SJSA1 (cell line): ENCODE results near the gene ZBED3. TPM values are rescaled to one million over a fixed set of nuclear protein-coding genes. Genes with fewer than 3 reads are reported as not detected.
"Not testable (repeated sequence)": the region's sequence is repeated elsewhere in the genome, so short reads cannot be mapped to it uniquely, and the experiment has no call there.

Experiments
- DNase-seq, 2 experiments: peaks; one replicate each; pipeline ENCODE4 v3.0.0-alpha.2; 2015 to 2020; ENCODE audit warnings: low spot score in 2 of 2, low read depth in 1 of 2
- H3K27ac ChIP-seq: fragments of 250-450 bp; sonication (Bioruptor Pico); 2 replicates; pipeline ENCODE4 v1.5.1; 2020; ENCODE audit warnings: mild to moderate bottlenecking, moderate library complexity
- H3K27me3 ChIP-seq: fragments of 250-450 bp; sonication (Bioruptor Pico); replicated peaks from 2 replicates; pipeline ENCODE4 v1.5.1; 2020; ENCODE audit warnings: mild to moderate bottlenecking, moderate library complexity
- H3K36me3 ChIP-seq: fragments of 250-450 bp; sonication (Bioruptor Pico); 2 replicates; pipeline ENCODE4 v1.5.1; 2020; ENCODE audit warnings: mild to moderate bottlenecking
- H3K4me1 ChIP-seq: fragments of 250-450 bp; sonication (Bioruptor Pico); replicated peaks from 2 replicates; pipeline ENCODE4 v1.6.1; 2021; ENCODE audit warnings: mild to moderate bottlenecking
- H3K4me3 ChIP-seq: fragments of 250-450 bp; sonication (Bioruptor Pico); 2 replicates; pipeline ENCODE4 v1.5.1; 2020; ENCODE audit warnings: mild to moderate bottlenecking
- H3K9me3 ChIP-seq: fragments of 250-450 bp; sonication (Bioruptor Pico); replicated peaks from 2 replicates; pipeline ENCODE4 v1.5.1; 2020; ENCODE audit warnings: mild to moderate bottlenecking
- total RNA-seq: library from RNA; depleted of rRNA; stranded (reverse); fragments of >200 nt; shearing (Covaris generic); gene quantifications from 2 replicates; pipeline ENCODE4 v1.2.3, GENCODE V29; 2014; rRNA removed

ZBED3 gene
- 0.09 and 0.29 TPM in 2 replicates for total RNA-seq

- no peaks in the 10 kb centered on the region for H3K27me3 ChIP-seq
- peak within 1 kb of the TSS; percentile 60 for H3K4me3 ChIP-seq
- no peaks in the 10 kb centered on the region for H3K9me3 ChIP-seq
- peaks cover 7% of the 10 kb centered on the region for H3K4me1 ChIP-seq
- peak; percentile 66 to 79 for DNase-seq
- H3K36me3 ChIP-seq: no peaks in the 10 kb centered on the region; the same call in 1 of the 2 replicates
- peak within 1 kb of the TSS; percentile 62 for H3K27ac ChIP-seq
These were observed at the start of gene ZBED3 for GRCh38 chr5:77086689-77087483. TSS of gene ZBED3 (minus strand) at chr5:77087285. CDS start at chr5:77077878, 9,407 bp downstream.

- Histone ChIP-seq H3K9me3 (no peaks in the 10 kb centered on the region), H3K27ac (no peak overlapping the region), H3K4me1 (peaks cover 8% of the 10 kb centered on the region), H3K4me3 (no peak overlapping the region), H3K27me3 (no peaks in the 10 kb centered on the region; the same call in 1 of the 2 replicates), H3K36me3 (no peaks in the 10 kb centered on the region)
- peak; percentile 61 to 86 for DNase-seq
These were observed 46.1 kb upstream of the ZBED3 start for GRCh38 chr5:77133061-77133758.

- peaks cover 8% of the 10 kb centered on the region for H3K4me1 ChIP-seq
- no peak overlapping the region for H3K27ac ChIP-seq
- H3K9me3 ChIP-seq: no peaks in the 10 kb centered on the region
- no peak for DNase-seq
- no peaks in the 10 kb centered on the region; the same call in 1 of the 2 replicates for H3K27me3 ChIP-seq
- no peaks in the 10 kb centered on the region for H3K36me3 ChIP-seq
- no peak overlapping the region for H3K4me3 ChIP-seq
These were observed 44.3 kb upstream of the ZBED3 start for GRCh38 chr5:77131361-77131760.

GRCh38 chr5:77129391-77129990 is 42.4 kb upstream of the ZBED3 start:
- no peaks in the 10 kb centered on the region; the same call in 1 of the 2 replicates for H3K27me3 ChIP-seq
- no peaks in the 10 kb centered on the region for H3K9me3 ChIP-seq
- no peak overlapping the region for H3K27ac ChIP-seq
- no peak for DNase-seq
- H3K4me1 ChIP-seq: peaks cover 8% of the 10 kb centered on the region
- no peaks in the 10 kb centered on the region for H3K36me3 ChIP-seq
- no peak overlapping the region for H3K4me3 ChIP-seq

- DNase-seq: no peak
- Histone ChIP-seq H3K27ac (no peak overlapping the region), H3K27me3 (no peaks in the 10 kb centered on the region; the same call in 1 of the 2 replicates), H3K36me3 (no peaks in the 10 kb centered on the region), H3K9me3 (no peaks in the 10 kb centered on the region), H3K4me1 (peaks cover 7% of the 10 kb centered on the region), H3K4me3 (no peak overlapping the region)
These were observed 41.5 kb upstream of the ZBED3 start for GRCh38 chr5:77128411-77129061.

GRCh38 chr5:77123057-77123456 is 36.0 kb upstream of the ZBED3 start:
- no peak overlapping the region for H3K4me3 ChIP-seq
- H3K36me3 ChIP-seq: no peaks in the 10 kb centered on the region
- H3K27ac ChIP-seq: no peak overlapping the region
- DNase-seq: no peak
- H3K27me3 ChIP-seq: no peaks in the 10 kb centered on the region; the same call in 1 of the 2 replicates
- H3K4me1 ChIP-seq: no peaks in the 10 kb centered on the region
- no peaks in the 10 kb centered on the region for H3K9me3 ChIP-seq

- no peak for DNase-seq
- Histone ChIP-seq H3K27me3 (no peaks in the 10 kb centered on the region; the same call in 1 of the 2 replicates), H3K4me1 (no peaks in the 10 kb centered on the region), H3K27ac (no peak overlapping the region), H3K36me3 (no peaks in the 10 kb centered on the region), H3K9me3 (no peaks in the 10 kb centered on the region), H3K4me3 (no peak overlapping the region)
These were observed 33.6 kb upstream of the ZBED3 start for GRCh38 chr5:77120706-77121105.

- no peak for DNase-seq
- no peak overlapping the region for H3K27ac ChIP-seq
- no peaks in the 10 kb centered on the region for H3K36me3 ChIP-seq
These were observed 33.0 kb upstream of the ZBED3 start for GRCh38 chr5:77120086-77120485.

GRCh38 chr5:77117161-77117560 is 30.1 kb upstream of the ZBED3 start:
- Histone ChIP-seq H3K36me3 (no peaks in the 10 kb centered on the region), H3K9me3 (no peaks in the 10 kb centered on the region), H3K27me3 (no peaks in the 10 kb centered on the region; the same call in 1 of the 2 replicates), H3K27ac (no peak overlapping the region), H3K4me1 (no peaks in the 10 kb centered on the region), H3K4me3 (no peak overlapping the region)
- DNase-seq: no peak

More at GRCh38 chr5:77120086-77120485, 33.0 kb upstream of the ZBED3 start:
- Histone ChIP-seq H3K4me3 (no peak overlapping the region), H3K27me3 (no peaks in the 10 kb centered on the region; the same call in 1 of the 2 replicates), H3K4me1 (no peaks in the 10 kb centered on the region), H3K9me3 (no peaks in the 10 kb centered on the region)

- H3K36me3 ChIP-seq, H3K27ac ChIP-seq, H3K4me3 ChIP-seq, DNase-seq, H3K4me1 ChIP-seq, H3K9me3 ChIP-seq, H3K27me3 ChIP-seq: not testable (repeated sequence)
These were observed 19.9 kb upstream of the ZBED3 start for GRCh38 chr5:77107035-77107434.

- Histone ChIP-seq H3K36me3 (no peaks in the 10 kb centered on the region), H3K4me1 (no peaks in the 10 kb centered on the region), H3K4me3 (no peak overlapping the region), H3K27me3 (no peaks in the 10 kb centered on the region), H3K9me3 (no peaks in the 10 kb centered on the region), H3K27ac (no peak overlapping the region)
- no peak for DNase-seq
These were observed 17.7 kb upstream of the ZBED3 start for GRCh38 chr5:77104813-77105212.

GRCh38 chr5:77103457-77103856 is 16.4 kb upstream of the ZBED3 start:
- H3K4me1 ChIP-seq: no peaks in the 10 kb centered on the region
- no peaks in the 10 kb centered on the region for H3K27me3 ChIP-seq
- no peak overlapping the region for H3K27ac ChIP-seq
- no peak overlapping the region for H3K4me3 ChIP-seq
- no peaks in the 10 kb centered on the region for H3K36me3 ChIP-seq
- H3K9me3 ChIP-seq: no peaks in the 10 kb centered on the region
- DNase-seq: no peak

GRCh38 chr5:77102549-77102948 is 15.5 kb upstream of the ZBED3 start:
- Histone ChIP-seq H3K4me1 (no peaks in the 10 kb centered on the region), H3K4me3 (no peak overlapping the region), H3K27ac (no peak overlapping the region), H3K36me3 (no peaks in the 10 kb centered on the region), H3K9me3 (no peaks in the 10 kb centered on the region), H3K27me3 (no peaks in the 10 kb centered on the region)
- DNase-seq: no peak
